Measurements from ENCODE around the gene COG2. TPM values are rescaled to one million over a fixed set of nuclear protein-coding genes. Genes with fewer than 3 reads are reported as not detected.

COG2 gene
- total and polyA plus RNA-seq, 2 of the 13 experiments (the other 11 are each of a cell fraction or from before 2014, with no cell fraction given): 16.8 to 36.3 TPM

DNA sequence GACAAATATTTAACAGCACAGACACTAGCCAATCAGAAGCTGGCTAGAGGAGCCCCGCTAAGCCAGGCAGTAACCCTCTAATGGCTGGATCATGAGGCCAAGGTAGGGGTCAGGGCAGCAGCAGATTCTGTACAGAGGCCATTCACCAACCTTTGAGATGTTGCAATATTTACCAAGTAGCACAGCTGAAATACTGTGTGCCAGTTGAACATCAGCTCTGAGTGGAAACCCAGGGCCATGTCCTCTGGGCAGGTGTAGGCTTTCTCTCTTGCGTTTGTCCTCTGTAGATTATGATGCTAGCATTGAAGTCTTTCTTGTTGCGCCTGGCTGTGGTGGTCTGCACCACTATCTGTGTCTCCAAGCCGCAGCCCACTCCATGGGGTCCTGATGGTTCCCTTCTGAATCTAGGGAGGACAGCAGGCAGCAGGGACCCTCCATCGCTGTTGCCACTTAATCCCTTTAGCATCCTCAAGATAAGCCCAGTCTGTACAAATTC is 2.5 kb upstream of the COG2 start (continued):
- TF ChIP-seq NFYB (CRISPR knock-in tag; IDR thresholded peaks at IDR 0.05) (peak; percentile 63), FOXC1 (CRISPR knock-in tag; IDR thresholded peaks at IDR 0.05; ENCODE audit: borderline replicate concordance) (no peak), JUNB (CRISPR knock-in tag; IDR thresholded peaks at IDR 0.05; ENCODE audit: borderline replicate concordance) (no peak), NRL (CRISPR knock-in tag; IDR thresholded peaks at IDR 0.05; ENCODE audit: borderline replicate concordance) (no peak), ZNF253 (CRISPR knock-in tag; IDR thresholded peaks at IDR 0.05; ENCODE audit: borderline replicate concordance) (no peak), JARID2 (CRISPR knock-in tag; IDR thresholded peaks at IDR 0.05; ENCODE audit: insufficient replicate concordance) (no peak), ZNF616 (CRISPR knock-in tag; IDR thresholded peaks at IDR 0.05; ENCODE audit: low read depth) (no peak), ZNF7 (CRISPR knock-in tag; IDR thresholded peaks at IDR 0.05) (no peak), ZNF850 (CRISPR knock-in tag; conservative IDR thresholded peaks at IDR 0.05) (no peak), SIX1 (CRISPR knock-in tag; IDR thresholded peaks at IDR 0.05; ENCODE audit: borderline replicate concordance) (peak; percentile 51; the same call in 1 of the 2 replicates), ZBTB8A (CRISPR knock-in tag; IDR thresholded peaks at IDR 0.05; ENCODE audit: borderline replicate concordance, low read depth) (no peak), KLF13 (CRISPR knock-in tag; IDR thresholded peaks at IDR 0.05) (no peak), CHCHD3 (CRISPR knock-in tag; IDR thresholded peaks at IDR 0.05) (no peak)
- TF ChIP-seq, protein P1, sequence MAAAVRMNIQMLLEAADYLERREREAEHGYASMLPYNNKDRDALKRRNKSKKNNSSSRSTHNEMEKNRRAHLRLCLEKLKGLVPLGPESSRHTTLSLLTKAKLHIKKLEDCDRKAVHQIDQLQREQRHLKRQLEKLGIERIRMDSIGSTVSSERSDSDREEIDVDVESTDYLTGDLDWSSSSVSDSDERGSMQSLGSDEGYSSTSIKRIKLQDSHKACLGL (CRISPR knock-in tag; IDR thresholded peaks at IDR 0.05): no peak
- TF ChIP-seq, protein P2, sequence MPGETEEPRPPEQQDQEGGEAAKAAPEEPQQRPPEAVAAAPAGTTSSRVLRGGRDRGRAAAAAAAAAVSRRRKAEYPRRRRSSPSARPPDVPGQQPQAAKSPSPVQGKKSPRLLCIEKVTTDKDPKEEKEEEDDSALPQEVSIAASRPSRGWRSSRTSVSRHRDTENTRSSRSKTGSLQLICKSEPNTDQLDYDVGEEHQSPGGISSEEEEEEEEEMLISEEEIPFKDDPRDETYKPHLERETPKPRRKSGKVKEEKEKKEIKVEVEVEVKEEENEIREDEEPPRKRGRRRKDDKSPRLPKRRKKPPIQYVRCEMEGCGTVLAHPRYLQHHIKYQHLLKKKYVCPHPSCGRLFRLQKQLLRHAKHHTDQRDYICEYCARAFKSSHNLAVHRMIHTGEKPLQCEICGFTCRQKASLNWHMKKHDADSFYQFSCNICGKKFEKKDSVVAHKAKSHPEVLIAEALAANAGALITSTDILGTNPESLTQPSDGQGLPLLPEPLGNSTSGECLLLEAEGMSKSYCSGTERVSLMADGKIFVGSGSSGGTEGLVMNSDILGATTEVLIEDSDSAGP (CRISPR knock-in tag; IDR thresholded peaks at IDR 0.05; ENCODE audit: borderline replicate concordance): peak; percentile 48
- TF ChIP-seq, protein P3, sequence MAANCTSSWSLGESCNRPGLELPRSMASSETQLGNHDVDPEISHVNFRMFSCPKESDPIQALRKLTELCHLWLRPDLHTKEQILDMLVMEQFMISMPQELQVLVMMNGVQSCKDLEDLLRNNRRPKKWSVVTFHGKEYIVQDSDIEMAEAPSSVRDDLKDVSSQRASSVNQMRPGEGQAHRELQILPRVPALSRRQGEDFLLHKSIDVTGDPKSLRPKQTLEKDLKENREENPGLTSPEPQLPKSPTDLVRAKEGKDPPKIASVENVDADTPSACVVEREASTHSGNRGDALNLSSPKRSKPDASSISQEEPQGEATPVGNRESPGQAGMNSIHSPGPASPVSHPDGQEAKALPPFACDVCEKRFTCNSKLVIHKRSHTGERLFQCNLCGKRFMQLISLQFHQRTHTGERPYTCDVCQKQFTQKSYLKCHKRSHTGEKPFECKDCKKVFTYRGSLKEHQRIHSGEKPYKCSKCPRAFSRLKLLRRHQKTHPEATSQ (CRISPR knock-in tag; IDR thresholded peaks at IDR 0.05; ENCODE audit: borderline replicate concordance): peak; percentile 28; the same call in 1 of the 2 replicates
- TF ChIP-seq, protein P4, sequence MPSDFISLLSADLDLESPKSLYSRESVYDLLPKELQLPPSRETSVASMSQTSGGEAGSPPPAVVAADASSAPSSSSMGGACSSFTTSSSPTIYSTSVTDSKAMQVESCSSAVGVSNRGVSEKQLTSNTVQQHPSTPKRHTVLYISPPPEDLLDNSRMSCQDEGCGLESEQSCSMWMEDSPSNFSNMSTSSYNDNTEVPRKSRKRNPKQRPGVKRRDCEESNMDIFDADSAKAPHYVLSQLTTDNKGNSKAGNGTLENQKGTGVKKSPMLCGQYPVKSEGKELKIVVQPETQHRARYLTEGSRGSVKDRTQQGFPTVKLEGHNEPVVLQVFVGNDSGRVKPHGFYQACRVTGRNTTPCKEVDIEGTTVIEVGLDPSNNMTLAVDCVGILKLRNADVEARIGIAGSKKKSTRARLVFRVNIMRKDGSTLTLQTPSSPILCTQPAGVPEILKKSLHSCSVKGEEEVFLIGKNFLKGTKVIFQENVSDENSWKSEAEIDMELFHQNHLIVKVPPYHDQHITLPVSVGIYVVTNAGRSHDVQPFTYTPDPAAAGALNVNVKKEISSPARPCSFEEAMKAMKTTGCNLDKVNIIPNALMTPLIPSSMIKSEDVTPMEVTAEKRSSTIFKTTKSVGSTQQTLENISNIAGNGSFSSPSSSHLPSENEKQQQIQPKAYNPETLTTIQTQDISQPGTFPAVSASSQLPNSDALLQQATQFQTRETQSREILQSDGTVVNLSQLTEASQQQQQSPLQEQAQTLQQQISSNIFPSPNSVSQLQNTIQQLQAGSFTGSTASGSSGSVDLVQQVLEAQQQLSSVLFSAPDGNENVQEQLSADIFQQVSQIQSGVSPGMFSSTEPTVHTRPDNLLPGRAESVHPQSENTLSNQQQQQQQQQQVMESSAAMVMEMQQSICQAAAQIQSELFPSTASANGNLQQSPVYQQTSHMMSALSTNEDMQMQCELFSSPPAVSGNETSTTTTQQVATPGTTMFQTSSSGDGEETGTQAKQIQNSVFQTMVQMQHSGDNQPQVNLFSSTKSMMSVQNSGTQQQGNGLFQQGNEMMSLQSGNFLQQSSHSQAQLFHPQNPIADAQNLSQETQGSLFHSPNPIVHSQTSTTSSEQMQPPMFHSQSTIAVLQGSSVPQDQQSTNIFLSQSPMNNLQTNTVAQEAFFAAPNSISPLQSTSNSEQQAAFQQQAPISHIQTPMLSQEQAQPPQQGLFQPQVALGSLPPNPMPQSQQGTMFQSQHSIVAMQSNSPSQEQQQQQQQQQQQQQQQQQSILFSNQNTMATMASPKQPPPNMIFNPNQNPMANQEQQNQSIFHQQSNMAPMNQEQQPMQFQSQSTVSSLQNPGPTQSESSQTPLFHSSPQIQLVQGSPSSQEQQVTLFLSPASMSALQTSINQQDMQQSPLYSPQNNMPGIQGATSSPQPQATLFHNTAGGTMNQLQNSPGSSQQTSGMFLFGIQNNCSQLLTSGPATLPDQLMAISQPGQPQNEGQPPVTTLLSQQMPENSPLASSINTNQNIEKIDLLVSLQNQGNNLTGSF (CRISPR knock-in tag; IDR thresholded peaks at IDR 0.05): no peak
- TF ChIP-seq, protein P5, sequence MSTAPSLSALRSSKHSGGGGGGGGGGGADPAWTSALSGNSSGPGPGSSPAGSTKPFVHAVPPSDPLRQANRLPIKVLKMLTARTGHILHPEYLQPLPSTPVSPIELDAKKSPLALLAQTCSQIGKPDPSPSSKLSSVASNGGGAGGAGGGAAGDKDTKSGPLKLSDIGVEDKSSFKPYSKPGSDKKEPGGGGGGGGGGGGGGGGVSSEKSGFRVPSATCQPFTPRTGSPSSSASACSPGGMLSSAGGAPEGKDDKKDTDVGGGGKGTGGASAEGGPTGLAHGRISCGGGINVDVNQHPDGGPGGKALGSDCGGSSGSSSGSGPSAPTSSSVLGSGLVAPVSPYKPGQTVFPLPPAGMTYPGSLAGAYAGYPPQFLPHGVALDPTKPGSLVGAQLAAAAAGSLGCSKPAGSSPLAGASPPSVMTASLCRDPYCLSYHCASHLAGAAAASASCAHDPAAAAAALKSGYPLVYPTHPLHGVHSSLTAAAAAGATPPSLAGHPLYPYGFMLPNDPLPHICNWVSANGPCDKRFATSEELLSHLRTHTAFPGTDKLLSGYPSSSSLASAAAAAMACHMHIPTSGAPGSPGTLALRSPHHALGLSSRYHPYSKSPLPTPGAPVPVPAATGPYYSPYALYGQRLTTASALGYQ (CRISPR knock-in tag; IDR thresholded peaks at IDR 0.05): peak; percentile 71
